ENCODE data around the gene PDCL2.
"Not testable (repeated sequence)": the region's sequence is repeated elsewhere in the genome, so short reads cannot be mapped to it uniquely, and the experiment has no call there.

PDCL2 gene

DNA sequence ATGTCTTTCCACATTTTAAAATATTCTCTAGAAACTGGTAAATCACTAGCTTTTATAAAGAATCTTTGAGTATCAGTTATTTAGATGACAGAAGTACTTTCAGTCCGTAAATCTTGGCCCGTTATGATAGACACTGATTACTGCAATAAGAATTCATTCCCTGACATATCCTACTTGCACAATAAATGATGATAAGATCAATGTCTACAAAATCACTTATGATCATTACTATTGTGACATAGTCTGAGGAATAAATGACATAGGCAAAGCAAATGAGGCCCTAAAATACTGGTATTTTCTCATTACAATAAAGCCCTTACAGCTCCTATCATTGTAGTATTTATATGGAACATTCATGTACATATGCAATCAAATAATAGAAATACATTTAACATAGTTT, 6.6 kb upstream of the PDCL2 start:
- no peak for DNase-seq

DNA sequence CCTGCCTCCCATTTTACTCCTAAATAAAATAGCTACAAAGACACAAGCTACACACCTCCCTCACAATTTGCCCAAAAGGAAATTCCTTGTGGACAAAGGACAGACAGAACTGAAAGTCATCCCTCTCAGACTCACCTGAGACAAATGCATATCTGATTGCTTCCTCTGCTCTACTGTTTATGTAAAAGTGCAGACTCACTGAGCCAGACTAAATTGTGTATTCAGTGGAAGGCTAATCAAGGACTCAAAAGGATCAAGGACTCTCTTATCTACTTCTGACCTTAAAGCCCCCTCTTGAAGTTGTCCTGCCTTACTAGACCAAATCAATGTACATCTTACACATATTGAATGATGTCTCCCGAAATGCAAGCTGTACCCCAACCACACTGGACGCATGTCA, 3.9 kb downstream of the PDCL2 start:
- no peak for DNase-seq

DNA sequence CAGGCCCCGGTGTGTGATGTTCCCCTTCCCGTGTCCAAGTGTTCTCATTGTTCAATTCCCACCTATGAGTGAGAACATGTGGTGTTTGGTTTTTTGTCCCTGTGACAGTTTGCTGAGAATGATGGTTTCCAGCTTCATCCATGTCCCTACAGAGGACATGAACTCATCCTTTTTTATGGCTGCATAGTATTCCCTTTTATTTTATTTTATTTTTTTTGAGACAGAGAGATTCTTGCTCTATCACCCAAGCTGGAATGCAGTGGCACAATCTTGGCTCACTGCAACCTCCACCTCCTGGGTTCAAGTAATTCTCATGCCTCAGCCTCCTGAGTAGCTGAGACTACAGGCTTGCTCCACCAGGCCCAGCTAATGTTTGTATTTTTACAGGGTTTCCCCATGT, 9.3 kb downstream of the PDCL2 start:
- not testable (repeated sequence) for DNase-seq

DNA sequence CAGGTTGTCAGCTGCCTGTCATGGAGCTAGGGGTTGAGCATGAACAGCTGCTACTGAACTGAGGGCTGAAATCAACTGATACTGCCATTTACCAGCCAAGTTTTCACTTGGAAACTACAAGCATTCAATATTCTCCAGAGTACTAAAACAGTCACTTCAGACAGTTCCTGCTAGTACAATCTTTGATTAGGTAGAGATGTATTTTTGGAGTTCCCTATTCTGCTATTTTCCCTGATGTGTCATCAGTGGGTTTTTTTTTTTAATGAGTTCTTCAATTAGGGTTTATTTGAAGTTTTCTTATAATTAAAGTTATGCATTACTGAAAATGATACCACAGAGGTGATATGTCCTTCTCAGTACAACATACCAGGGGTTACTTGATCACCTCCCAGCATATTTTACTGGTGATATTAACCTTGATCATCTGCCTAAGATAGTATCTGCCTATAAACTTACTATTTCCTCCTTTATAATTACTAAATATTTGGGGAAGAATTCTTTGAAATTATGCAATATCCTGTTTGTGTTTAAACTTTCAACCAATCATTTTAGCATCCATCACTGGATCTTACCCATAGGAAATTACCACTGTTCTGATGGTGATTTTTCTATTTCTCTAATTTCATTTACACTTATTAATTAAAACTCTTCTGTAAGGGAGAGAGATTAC, 13.6 kb downstream of the PDCL2 start:
- no peak for DNase-seq

DNA sequence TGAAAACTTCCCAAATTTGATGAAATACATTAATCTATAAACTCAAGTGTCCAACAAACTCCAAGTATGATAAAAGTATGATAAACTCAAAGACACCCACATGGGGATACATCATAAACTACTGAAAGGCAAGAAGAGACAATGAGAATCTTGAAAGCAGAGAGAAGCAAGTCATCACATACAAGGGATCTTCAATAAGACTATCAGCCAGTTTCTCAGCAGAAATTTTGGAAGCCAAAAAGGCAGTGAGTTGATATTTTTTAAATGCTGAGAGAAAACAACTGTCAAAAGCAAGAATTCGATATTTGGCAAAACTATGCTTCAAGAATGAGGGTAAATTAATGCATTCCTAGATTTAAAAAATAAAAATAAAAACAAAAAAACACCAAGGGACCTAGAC, 16.5 kb downstream of the PDCL2 start:
- no peak for DNase-seq

DNA sequence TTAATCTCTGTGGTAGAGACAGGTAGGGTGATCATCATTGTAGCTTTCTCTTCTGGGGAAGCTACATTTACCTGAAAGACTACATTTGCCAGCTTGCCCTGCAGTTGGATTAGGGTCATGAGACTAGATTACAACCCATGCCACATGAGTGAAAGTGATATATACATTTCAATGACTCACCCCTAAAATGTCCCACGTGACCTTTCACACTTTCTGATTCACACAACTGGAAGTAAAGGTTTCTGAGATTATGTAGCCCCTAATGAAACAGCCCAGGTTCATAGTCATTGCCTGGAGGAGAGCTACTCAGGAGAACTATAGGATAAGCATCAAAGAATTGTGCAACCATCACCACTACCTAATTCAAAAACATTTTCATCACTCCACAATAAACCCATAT, 17.8 kb downstream of the PDCL2 start:
- no peak for DNase-seq

DNA sequence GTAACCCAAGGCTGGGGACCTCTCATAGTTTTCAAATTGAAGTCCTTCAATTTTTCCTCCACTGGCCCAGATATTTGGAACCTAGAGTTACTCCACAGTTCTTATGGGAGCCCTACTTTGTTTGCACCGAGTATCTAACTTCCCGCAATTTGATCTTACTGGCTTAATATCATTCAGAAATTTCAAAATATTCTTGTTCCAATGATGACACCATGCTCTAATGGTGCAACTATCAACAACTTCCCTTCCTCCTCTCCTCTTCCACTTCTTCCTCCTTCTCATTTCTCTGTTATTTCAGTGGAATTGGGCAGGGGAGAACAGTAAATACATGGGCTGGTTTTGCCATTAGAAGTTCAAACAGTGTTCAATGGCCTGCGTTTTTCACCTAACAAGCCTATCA, 20.2 kb downstream of the PDCL2 start:
- DNase-seq: no peak

DNA sequence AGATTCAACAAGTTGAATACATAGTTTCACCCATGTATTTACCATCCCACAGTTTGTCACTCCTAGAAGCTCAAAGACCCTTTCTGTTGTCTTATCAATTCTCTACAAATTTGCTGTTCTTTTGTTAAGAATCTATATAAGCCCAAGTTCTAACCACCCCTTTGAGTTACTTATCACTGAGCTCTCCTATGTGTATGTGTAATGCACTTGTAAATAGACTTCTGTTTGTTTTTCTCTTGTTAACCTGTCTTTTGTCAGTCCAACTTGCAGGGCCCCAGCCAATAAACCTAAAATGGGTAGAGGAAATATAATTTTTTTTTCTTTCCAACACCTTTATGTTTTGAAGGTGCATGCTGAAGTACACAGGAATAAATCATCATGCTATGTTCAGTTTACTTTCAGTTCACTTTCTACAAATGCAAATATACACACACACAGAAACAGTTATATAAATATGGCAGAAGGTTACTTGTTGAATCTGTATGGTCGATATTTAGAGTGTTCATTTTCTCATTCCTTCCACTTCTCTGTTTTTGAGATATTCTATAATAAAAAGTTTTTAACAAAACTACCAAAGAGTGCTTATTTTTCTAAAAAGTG, 23.0 kb downstream of the PDCL2 start:
- DNase-seq: no peak

DNA sequence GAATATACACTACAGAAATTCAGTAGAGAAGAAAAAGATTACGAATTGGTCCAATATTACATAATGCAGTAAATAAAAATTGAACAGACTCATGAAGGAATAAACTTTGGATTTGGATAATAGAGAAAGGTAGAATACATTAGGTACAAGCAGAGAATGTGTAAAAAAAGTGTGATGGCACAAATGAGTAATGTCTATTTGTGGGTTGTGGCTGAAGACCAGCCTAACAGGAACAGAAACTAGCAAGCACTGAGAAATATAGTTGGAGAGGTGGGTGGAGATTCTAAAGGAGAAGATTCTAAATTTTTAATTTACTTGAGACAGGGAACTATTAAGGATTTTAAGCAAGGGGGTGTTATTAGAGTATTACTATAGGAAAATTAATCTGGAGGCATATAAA, 30.2 kb downstream of the PDCL2 start:
- DNase-seq: no peak

DNA sequence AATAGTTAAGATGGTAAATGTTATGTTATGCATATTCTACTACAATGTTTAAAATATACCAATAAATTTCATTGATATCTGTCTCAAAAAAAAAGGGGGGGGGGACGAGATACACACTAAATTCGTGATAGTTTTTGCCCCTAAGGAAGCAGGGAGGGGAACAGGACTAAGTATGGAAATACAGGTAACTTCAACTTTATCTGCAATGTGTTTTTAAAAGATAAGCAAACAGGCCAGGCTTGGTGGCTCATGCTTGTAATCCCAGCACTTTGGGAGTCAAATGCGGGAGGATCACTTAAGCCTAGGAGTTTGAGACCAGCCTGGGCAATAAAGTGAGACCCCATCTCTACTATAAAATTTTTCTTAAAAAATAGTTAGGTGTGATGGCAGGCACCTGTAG, 31.9 kb downstream of the PDCL2 start:
- no peak for DNase-seq

DNA sequence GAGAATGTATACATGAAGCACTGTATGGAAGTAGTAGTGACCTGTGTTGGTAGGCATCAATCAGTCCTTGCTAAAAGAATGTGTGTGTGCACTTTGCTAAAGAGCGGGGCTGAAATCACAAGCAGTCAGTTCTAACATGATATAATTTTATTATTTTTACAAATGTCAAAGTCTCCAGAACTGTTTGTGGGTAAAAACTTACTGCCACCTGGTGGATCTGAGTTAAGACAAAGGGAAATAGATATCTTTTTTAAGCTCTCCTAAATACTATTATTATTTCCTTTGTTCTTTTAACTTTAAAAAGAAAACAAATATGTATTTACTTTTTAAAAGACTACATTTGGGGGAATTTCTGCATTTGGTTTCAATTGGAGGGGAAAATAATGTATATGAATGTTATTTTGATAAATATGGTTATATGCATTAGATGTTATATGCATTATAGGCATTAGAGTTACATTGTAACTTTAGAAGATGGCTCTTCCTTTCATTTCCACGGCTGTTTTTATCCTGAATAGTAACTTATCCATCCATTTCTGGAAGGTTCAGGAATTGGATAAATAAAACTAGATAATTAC, 37.5 kb downstream of the PDCL2 start:
- peak in 1 of 51 donors; percentile 6 for DNase-seq

DNA sequence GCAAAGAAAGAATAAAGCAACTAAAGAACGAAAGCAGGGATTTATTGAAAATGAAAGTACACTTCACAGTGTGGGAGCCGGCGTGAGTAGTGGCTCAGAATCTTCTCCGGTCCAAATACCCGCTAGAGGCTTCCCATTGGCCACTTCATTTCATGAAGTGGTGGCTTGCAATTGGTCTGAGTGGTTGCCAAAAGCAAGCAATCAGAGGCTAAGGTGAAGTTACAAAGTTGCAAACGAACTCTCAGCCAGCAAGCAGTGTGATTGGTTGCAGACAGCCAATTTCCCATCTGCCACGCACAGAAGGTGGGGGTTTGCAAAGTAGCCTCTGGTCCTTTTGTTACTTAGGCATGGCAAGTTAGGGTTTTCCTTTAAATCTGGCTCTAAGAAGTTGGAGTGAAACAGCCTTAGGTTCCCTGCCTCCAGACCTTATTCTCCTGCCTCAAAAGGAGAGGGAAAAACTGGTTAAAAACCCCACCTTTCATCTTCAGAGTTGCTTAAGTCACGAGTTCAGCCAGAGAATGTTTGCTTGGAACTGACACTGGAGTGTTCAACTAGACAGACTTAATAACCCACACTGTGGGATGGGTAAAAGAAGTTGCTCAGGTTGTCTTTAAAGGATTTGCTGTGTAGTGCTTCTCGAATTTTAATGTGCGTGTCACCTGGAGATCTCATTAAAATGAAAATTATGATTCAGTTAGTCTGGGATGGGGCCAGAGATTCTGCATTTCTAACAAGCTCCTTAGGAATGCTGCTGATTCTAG, 38.4 kb downstream of the PDCL2 start:
- peak in 8 of 51 donors; percentile 1 to 5 (median 1) for DNase-seq

DNA sequence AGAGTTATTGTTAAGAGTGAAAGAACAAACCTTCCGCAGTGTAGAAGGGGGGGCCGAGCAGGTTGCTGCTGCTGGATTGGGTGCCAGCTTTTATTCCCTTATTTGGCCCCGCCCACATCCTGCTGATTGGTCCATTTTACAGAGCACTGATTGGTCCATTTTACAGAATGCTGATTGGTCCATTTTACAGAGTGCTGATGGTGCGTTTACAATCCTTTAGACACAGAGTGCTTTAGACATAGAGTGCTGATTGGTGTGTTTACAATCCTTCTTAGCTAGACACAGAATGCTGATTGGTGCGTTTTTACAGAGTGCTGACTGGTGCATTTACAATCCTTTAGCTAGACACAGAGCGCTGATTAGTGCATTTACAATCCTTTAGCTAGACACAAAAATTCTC, 40.1 kb downstream of the PDCL2 start:
- not testable (repeated sequence) for DNase-seq

DNA sequence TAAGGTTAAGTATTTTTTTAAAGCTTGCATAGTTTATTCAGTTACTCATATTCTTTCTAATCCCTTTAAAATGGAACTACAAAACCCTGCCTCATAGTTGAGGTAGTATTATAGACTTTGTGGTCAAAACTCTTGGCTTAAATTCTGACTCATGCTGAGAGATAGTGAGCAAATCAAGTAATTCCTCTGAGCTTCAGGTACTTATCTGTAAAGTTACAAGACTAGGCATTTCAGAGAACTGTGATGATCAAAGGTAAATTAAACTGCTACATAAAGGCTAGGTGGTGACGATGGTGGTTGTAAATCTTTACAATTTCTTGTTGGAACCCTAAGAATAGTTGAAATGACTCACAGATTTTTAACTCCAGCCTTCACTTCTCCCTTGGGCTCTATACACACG, 42.2 kb downstream of the PDCL2 start:
- DNase-seq: no peak

DNA sequence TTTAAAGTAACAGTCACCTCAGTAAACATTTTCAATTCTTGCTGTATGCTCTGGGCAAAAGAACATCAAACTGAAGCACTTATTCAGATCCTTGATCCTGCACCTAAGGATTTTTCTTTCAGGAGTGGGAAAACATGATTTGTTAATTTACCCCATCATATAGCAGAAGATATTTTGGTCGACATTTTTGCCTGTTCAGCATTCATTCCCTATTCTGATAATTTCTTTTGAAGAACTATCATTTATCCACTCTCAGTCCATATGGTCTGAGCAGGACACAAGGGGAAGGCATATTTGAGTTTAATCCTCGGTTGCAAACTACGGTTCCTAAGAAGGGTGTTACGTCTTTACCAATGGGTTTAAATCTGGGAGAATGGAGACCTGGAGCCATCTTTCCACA, 44.1 kb downstream of the PDCL2 start:
- DNase-seq: no peak

DNA sequence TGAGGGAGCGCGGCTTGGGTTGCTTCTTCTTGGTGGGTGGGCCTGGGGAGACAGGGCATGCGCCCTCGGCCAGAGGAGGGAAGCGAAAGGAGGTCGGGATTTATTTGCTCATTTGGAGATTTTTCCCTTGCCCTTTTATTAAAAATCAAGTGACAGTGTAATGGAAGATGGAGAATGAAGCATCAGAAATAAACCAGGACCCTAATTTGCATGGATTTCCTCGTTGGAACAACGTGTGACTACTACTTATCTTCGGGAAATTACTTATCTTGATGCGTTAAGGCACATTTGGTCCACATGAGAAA, 44.6 kb downstream of the PDCL2 start:
- peak in 3 of 51 donors; percentile 4 to 41 (median 37) for DNase-seq

DNA sequence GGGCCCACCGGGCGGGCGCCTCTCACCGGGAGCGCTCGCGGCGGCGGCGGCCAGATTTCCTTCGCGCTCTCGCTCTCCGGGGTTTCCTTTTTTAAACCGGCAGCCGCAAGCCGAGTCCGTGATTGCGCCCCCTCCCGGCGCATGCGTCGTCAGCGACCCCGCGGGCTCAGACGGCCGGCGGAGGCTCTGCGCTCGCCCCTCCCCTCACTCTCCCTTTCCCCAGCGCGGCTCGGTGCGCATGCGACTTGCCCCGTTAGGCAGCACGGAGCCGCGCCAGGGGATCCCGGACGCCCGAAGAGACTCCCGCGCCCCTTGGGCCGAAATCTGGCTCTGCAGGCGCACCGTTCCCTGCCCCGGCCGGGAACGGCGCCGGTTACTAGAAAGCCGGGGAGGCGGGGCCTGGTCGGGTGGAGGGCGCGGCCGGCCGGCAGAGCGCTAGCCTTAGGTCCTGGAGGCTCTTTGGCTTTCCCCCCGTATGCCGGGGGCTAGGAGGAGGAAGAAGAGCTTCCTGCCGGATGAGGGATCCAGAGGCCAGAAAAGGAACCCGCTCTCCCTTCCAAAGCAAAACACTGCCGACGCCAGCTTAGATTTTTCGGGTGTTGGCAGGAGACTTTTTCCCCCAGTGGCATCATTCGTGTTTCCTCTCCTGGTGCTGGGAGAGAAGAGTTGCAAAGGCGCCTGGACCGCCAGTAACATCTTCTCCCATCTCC, 45.1 kb downstream of the PDCL2 start, which contains the start of gene CLOCK:
Gene CLOCK (minus strand): TSS at position 154 of the 710 bp plus-strand sequence. CDS start 64,124 bp downstream, outside the sequence.
- peak; percentile 58 to 97 (median 85) for DNase-seq

DNA sequence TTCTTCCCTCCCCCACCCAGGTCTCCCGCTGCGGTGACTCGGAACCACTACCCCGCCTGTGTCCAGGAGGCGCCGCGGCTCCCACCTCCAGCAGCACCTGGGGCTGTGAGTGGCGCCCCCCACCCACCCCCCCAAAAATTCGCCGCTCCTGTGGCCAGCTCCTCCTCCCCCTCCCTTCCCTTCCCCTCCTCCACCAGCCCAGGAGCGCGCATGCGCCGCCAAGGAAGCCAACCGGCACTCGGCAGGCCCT, 45.6 kb downstream of the PDCL2 start:
- peak in 20 of 51 donors; percentile 46 to 97 (median 88) for DNase-seq

DNA sequence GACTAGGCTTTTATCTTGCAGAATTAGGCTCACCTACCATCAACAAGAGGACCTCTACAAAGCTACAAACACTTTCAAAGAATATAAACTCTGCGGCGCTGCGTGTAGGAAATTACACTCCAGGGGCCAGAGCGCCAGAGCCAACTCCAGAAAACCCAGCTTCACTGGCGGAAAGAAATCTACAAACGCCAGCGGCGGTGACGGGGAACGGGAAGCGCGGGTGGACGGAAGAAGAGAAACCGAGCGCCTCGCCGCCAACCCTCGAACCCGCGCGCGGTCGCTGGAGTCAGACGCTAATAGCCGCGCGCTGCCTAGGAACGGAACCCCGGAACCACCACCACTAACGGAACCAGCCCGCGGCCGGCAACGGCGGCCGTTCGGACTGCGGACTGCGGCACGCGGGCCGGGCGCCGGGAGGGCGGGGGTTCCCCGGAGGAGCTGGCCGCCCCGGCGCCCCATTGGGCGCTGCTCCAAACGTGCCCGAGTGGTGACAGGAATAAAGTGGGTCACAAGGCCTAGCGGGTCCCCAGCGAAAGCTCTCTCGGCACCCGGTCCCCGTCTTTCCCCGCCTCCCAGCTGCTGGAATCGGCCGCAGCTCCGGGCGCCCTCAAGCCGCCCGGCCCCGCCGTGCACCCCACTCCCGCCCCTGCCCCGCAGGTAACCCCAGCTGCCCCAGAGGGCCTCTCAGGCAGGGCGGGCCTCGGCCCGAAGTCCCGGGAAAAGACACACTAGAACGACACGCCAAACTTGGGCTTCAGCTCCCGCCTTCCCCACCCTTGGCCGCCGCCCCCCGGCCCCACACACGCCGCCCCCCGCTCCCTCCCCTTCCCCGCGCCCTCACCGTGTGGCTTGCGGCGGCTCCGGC, 46.2 kb downstream of the PDCL2 start:
- DNase-seq: peak; percentile 39 to 90 (median 75)

DNA sequence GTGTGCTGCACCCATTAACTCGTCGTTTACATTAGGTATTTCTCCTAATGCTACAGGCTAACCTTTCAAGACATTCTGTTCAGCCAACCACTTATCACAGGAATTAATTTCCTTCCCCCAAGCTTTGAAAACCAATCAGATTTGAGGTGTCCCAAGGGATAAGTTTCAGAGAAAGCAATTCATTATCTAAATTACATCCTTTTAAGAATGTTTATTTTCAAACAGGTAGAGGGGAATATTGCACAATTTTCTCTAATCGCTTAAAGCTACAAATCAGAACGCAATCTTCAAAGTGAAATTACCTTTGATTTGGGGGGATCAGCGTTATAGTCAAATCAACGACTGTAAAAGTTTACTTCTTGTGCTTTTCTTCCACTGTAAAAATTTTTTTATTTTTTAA, 46.9 kb downstream of the PDCL2 start:
- no peak for DNase-seq

DNA sequence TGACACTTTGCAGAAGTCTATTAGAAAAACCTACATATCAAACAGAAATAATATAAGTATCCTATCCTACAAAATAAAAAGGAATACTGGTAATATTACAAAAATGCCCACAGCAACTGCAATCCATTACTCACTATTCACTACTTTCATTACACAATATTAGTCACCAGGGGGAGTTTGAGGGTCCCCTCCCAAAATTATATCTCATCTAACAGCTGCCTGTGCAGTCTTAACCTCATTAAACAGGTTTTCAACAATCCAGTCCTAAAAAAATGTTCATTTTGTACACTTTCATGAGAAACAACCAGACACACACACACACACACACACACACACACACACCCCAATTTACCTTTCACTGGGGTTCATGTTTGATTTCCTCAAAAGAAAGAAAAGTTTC, 48.2 kb downstream of the PDCL2 start:
- DNase-seq: no peak
